Testis (tissue), 3 donors: Measurements from ENCODE around the gene SUSD3. TPM values are rescaled to one million over a fixed set of nuclear protein-coding genes. Genes with fewer than 3 reads are reported as not detected.

Experiments
- DNase-seq: peaks from one replicate; pipeline ENCODE4 v3.0.0-alpha.2; 2019
- H3K27ac ChIP-seq, 2 donors: fragments of 200-600 bp; sonication (generic); one replicate each; pipeline ENCODE4 v1.5.1; 2019
- H3K27me3 ChIP-seq: fragments of 200-600 bp; sonication (generic); one replicate; pipeline ENCODE4 v1.5.1; 2019
- H3K36me3 ChIP-seq: fragments of 200-600 bp; sonication (generic); one replicate; pipeline ENCODE4 v1.5.1; 2017; ENCODE audit warnings: low read depth; ENCODE audit errors: missing control alignments
- H3K4me1 ChIP-seq: fragments of 200-600 bp; sonication (generic); one replicate; pipeline ENCODE4 v1.5.1; 2019
- H3K4me3 ChIP-seq, 2 donors: fragments of 200-600 bp; sonication (generic); one replicate each; pipeline ENCODE4 v1.5.1; 2017 to 2019
- H3K9me3 ChIP-seq: fragments of 200-600 bp; sonication (generic); one replicate; pipeline ENCODE4 v1.5.1; 2017
- CTCF ChIP-seq, 3 experiments: fragments of 450-650 bp in 2 of 3; fragments of 200-600 bp in 1 of 3; sonication (generic) in 1 of 3; IDR thresholded peaks; one replicate each; pipeline ENCODE4 v1.5.1; 2016 to 2019; ENCODE audit warnings: antibody characterized with exemption in 3 of 3, mild to moderate bottlenecking in 2 of 3, moderate library complexity in 1 of 3
- POLR2A ChIP-seq: fragments of 450-650 bp; IDR thresholded peaks from one replicate; pipeline ENCODE4 v1.6.1; 2017; ENCODE audit warnings: antibody characterized with exemption, mild to moderate bottlenecking, moderate library complexity
- WGBS, 2 donors: methylation state at CpG; one replicate each; pipeline ENCODE4 v1.1.5; 2018; 5-methylcytosine and 5-hydroxymethylcytosine counted together
- intact Hi-C: fragments of 100-400 bp; cut with DNase I; formaldehyde crosslinking; loops from one replicate; pipeline ENCODE4 v1.15.1; 2023; ENCODE audit warnings: low total_unique reads
- polyA plus RNA-seq: library from polyadenylated mRNA; stranded (reverse); fragments of 350-450 nt; fragmentation: Illumina TruSeq; extraction: RNeasy Lipid Tissue Mini Kit (QIAGEN cat#74804); gene quantifications from one replicate; pipeline ENCODE4 v1.2.3, GENCODE V29; 2014; ENCODE audit warnings: low read depth, low replicate concordance; ENCODE audit not compliant: insufficient read depth
- total RNA-seq, 2 donors: library from RNA; depleted of rRNA; stranded (reverse); fragments of >200 nt; gene quantifications; one replicate each; pipeline ENCODE4 v1.2.3, GENCODE V29; 2016

SUSD3 gene
- total and polyA plus RNA-seq, 3 donors from 2014 or later: 172 to 537 (median 282) TPM

- 83 to 90% methylated on average over 9 to 11 of the region's 11 CpGs for WGBS, 2 donors
- no peaks in the 10 kb centered on the region for H3K4me1 ChIP-seq
- no peak for TF ChIP-seq POLR2A
- no peak for TF ChIP-seq CTCF (IDR thresholded peaks at IDR 0.05)
- H3K27ac ChIP-seq: no peak overlapping the region
- no peak overlapping the region for H3K4me3 ChIP-seq
- no peak for DNase-seq
- no peaks in the 10 kb centered on the region for H3K36me3 ChIP-seq
- H3K27me3 ChIP-seq: no peaks in the 10 kb centered on the region
- no peaks in the 10 kb centered on the region for H3K9me3 ChIP-seq
- intact Hi-C loops: no loop called here
Measured at GRCh38 chr9:93111001-93111370, 52.5 kb downstream of the SUSD3 start.

- TF ChIP-seq POLR2A (no peak), CTCF (IDR thresholded peaks at IDR 0.05) (no peak)
- no peaks in the 10 kb centered on the region for H3K9me3 ChIP-seq
- H3K36me3 ChIP-seq: no peaks in the 10 kb centered on the region
- no peaks in the 10 kb centered on the region for H3K4me1 ChIP-seq
- no peaks in the 10 kb centered on the region for H3K27me3 ChIP-seq
- H3K27ac ChIP-seq: no peak overlapping the region
- no peak for DNase-seq
- H3K4me3 ChIP-seq: no peak overlapping the region
- intact Hi-C loops: no loop called here
- 89 to 93% methylated on average over 8 to 18 of the region's 18 CpGs for WGBS, 2 donors
Measured at GRCh38 chr9:93111371-93112115, 53.0 kb downstream of the SUSD3 start.

- H3K4me1 ChIP-seq: no peaks in the 10 kb centered on the region
- 83 to 85% methylated on average over 7 to 13 of the region's 15 CpGs for WGBS, 2 donors
- intact Hi-C loops: no loop called here
- H3K27me3 ChIP-seq: no peaks in the 10 kb centered on the region
- H3K9me3 ChIP-seq: no peaks in the 10 kb centered on the region
- no peak for TF ChIP-seq CTCF (IDR thresholded peaks at IDR 0.05)
- H3K36me3 ChIP-seq: no peaks in the 10 kb centered on the region
- no peak for DNase-seq
- no peak overlapping the region for H3K27ac ChIP-seq
- no peak overlapping the region for H3K4me3 ChIP-seq
Measured at GRCh38 chr9:93112116-93112863, 53.8 kb downstream of the SUSD3 start.

GRCh38 chr9:93112864-93113389 is 54.4 kb downstream of the SUSD3 start:
- TF ChIP-seq CTCF (IDR thresholded peaks at IDR 0.05): no peak
- intact Hi-C loops: no loop called here
- H3K27ac ChIP-seq: no peak overlapping the region
- WGBS, 2 donors: 83 to 88% methylated on average over 13 of the region's 13 CpGs
- no peaks in the 10 kb centered on the region for H3K27me3 ChIP-seq
- H3K4me1 ChIP-seq: no peaks in the 10 kb centered on the region
- no peak for DNase-seq
- no peak overlapping the region for H3K4me3 ChIP-seq
- no peaks in the 10 kb centered on the region for H3K36me3 ChIP-seq
- no peaks in the 10 kb centered on the region for H3K9me3 ChIP-seq
